Measurements from ENCODE around the gene EFNA5.
"Not testable (repeated sequence)": the region's sequence is repeated elsewhere in the genome, so short reads cannot be mapped to it uniquely, and the experiment has no call there.

The EFNA5 gene

DNA sequence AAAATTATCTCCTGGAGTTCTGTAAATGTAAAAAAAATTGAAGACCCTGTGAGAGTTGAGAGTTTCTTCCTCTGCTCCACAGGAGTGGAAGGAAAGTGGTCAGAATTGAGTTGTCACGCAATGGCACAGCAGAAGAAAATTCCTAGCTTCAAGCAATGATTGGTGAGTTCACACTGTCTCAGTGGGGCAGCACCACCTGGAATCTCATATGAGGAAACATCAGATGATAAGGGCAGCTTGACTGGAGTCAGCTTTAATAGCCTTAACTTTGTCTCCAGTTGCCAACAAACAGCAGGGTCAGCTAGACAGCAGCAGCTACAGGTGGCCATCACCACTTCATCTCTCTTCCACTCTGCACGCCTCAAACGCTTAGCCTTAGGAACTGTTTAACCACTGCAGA, 211.1 kb downstream of the EFNA5 start:
- H3K4me1 ChIP-seq (ENCODE audit: control insufficient read depth, insufficient read depth, low read length, poor library complexity, severe bottlenecking): no peaks in the 10 kb centered on the region
- DNase-seq: no peak
- H3K27me3 ChIP-seq (replicated peaks; ENCODE audit: control insufficient read depth, insufficient read depth, low read length, poor library complexity, severe bottlenecking): no peaks in the 10 kb centered on the region
- no peaks in the 10 kb centered on the region for H3K9me3 ChIP-seq (ENCODE audit: control insufficient read depth, low read length)
- H3K4me3 ChIP-seq (ENCODE audit: insufficient read depth, low read depth, low read length, poor library complexity, severe bottlenecking): no peak overlapping the region
- no peaks in the 10 kb centered on the region for H3K36me3 ChIP-seq (ENCODE audit: control insufficient read depth, insufficient read depth, low read length)
- H3K27ac ChIP-seq (ENCODE audit: insufficient read depth, low read length, poor library complexity, severe bottlenecking): no peak overlapping the region

DNA sequence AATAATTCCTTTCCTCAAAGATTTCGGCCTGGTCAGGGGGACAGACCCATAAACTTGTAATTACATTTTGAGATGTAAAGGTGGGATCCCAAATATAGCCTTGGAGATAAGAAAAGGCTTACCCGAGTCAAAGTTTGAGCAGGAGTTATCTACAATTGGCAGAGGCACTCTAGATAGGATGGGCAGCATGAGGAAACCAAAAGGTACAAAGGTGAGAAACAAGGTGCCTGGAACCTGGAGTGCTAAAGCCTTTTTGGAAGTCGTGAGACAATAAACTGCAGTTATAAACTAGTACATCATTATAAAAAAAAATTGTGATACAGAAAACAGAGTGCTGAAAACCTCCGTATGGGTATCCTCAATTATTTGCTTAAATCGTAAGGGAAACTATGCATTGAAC, 212.4 kb downstream of the EFNA5 start:
- DNase-seq: no peak
- no peak overlapping the region for H3K27ac ChIP-seq (ENCODE audit: insufficient read depth, low read length, poor library complexity, severe bottlenecking)
- no peaks in the 10 kb centered on the region for H3K9me3 ChIP-seq (ENCODE audit: control insufficient read depth, low read length)
- H3K4me3 ChIP-seq (ENCODE audit: insufficient read depth, low read depth, low read length, poor library complexity, severe bottlenecking): no peak overlapping the region
- no peaks in the 10 kb centered on the region for H3K36me3 ChIP-seq (ENCODE audit: control insufficient read depth, insufficient read depth, low read length)
- no peaks in the 10 kb centered on the region for H3K27me3 ChIP-seq (replicated peaks; ENCODE audit: control insufficient read depth, insufficient read depth, low read length, poor library complexity, severe bottlenecking)
- H3K4me1 ChIP-seq (ENCODE audit: control insufficient read depth, insufficient read depth, low read length, poor library complexity, severe bottlenecking): no peaks in the 10 kb centered on the region

- DNase-seq: no peak
- H3K9me3 ChIP-seq (ENCODE audit: control insufficient read depth, low read length): no peaks in the 10 kb centered on the region
- no peak overlapping the region for H3K4me3 ChIP-seq (ENCODE audit: insufficient read depth, low read depth, low read length, poor library complexity, severe bottlenecking)
- no peak overlapping the region for H3K27ac ChIP-seq (ENCODE audit: insufficient read depth, low read length, poor library complexity, severe bottlenecking)
- H3K36me3 ChIP-seq (ENCODE audit: control insufficient read depth, insufficient read depth, low read length): no peaks in the 10 kb centered on the region
- H3K4me1 ChIP-seq (ENCODE audit: control insufficient read depth, insufficient read depth, low read length, poor library complexity, severe bottlenecking): no peaks in the 10 kb centered on the region
- no peaks in the 10 kb centered on the region for H3K27me3 ChIP-seq (replicated peaks; ENCODE audit: control insufficient read depth, insufficient read depth, low read length, poor library complexity, severe bottlenecking)
Measured at GRCh38 chr5:107457881-107458280, 212.9 kb downstream of the EFNA5 start.

DNA sequence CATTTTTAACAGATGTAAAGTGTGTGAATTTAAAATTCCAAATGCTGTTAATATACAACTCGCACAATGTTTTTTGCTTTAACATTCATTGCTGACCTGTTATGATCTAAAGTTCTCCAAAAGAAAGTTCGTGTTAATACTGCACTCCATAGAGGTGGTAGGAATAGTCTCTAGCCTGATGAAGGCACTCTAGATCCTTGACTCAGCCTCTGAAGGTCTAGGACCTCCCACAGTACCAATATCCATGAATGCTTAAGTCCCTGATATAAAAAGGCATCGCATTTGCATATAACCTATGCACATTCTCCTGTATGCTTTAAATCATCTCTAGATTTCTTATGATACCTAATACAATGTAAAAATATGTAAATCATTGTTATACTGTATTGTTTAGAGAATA, 213.6 kb downstream of the EFNA5 start:
- Histone ChIP-seq H3K4me1 (ENCODE audit: control insufficient read depth, insufficient read depth, low read length, poor library complexity, severe bottlenecking) (no peaks in the 10 kb centered on the region), H3K9me3 (ENCODE audit: control insufficient read depth, low read length) (no peaks in the 10 kb centered on the region), H3K4me3 (ENCODE audit: insufficient read depth, low read depth, low read length, poor library complexity, severe bottlenecking) (no peak overlapping the region), H3K27me3 (replicated peaks; ENCODE audit: control insufficient read depth, insufficient read depth, low read length, poor library complexity, severe bottlenecking) (no peaks in the 10 kb centered on the region), H3K36me3 (ENCODE audit: control insufficient read depth, insufficient read depth, low read length) (no peaks in the 10 kb centered on the region), H3K27ac (ENCODE audit: insufficient read depth, low read length, poor library complexity, severe bottlenecking) (no peak overlapping the region)
- no peak for DNase-seq

DNA sequence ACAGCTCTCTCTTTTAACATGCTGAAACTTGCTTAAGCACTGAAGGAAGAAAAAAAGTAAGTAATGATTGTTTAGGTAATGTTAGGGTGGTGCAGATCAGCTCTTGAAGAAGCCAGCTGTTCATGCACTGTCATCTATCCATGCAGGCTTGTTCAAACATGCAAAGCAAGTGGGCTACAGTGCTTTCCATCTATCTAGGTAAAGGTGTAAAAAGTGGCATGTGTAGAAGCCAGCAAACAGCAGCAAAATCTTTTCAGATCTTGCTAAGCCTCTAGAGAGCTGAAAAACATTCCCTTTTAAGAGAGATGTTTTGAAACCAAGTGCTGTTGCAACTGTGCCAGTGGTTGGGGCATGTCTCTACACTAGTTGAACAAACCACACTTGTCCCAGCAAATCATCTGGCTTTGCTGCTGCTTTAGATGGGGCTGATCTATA, 214.4 kb downstream of the EFNA5 start:
- no peak overlapping the region for H3K4me3 ChIP-seq (ENCODE audit: insufficient read depth, low read depth, low read length, poor library complexity, severe bottlenecking)
- H3K27ac ChIP-seq (ENCODE audit: insufficient read depth, low read length, poor library complexity, severe bottlenecking): no peak overlapping the region
- no peaks in the 10 kb centered on the region for H3K36me3 ChIP-seq (ENCODE audit: control insufficient read depth, insufficient read depth, low read length)
- H3K27me3 ChIP-seq (replicated peaks; ENCODE audit: control insufficient read depth, insufficient read depth, low read length, poor library complexity, severe bottlenecking): no peaks in the 10 kb centered on the region
- no peaks in the 10 kb centered on the region for H3K4me1 ChIP-seq (ENCODE audit: control insufficient read depth, insufficient read depth, low read length, poor library complexity, severe bottlenecking)
- no peak for DNase-seq
- H3K9me3 ChIP-seq (ENCODE audit: control insufficient read depth, low read length): no peaks in the 10 kb centered on the region

DNA sequence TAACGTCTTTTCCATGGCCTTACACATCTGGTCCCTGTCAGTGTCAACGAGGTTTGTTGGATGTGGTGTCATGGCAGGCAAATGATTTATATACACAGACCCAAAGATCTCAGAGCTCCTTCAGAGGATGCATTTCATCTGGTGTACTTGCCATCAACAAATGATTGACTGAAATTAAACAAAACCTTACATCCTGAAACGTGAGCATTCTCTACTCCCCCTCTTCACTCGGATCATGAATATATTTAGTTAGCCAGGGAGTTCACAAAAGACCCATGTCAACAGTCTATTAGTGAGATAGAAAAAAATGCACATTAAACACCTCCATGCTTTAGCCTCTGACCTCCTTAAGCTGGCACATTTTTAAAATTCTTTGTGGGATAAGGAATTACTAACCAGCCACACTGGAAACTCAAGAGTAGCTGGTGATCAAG, 215.6 kb downstream of the EFNA5 start:
- H3K27me3 ChIP-seq (replicated peaks; ENCODE audit: control insufficient read depth, insufficient read depth, low read length, poor library complexity, severe bottlenecking): no peaks in the 10 kb centered on the region
- H3K36me3 ChIP-seq (ENCODE audit: control insufficient read depth, insufficient read depth, low read length): no peaks in the 10 kb centered on the region
- no peaks in the 10 kb centered on the region for H3K9me3 ChIP-seq (ENCODE audit: control insufficient read depth, low read length)
- H3K4me3 ChIP-seq (ENCODE audit: insufficient read depth, low read depth, low read length, poor library complexity, severe bottlenecking): no peak overlapping the region
- H3K27ac ChIP-seq (ENCODE audit: insufficient read depth, low read length, poor library complexity, severe bottlenecking): no peak overlapping the region
- no peak for DNase-seq
- no peaks in the 10 kb centered on the region for H3K4me1 ChIP-seq (ENCODE audit: control insufficient read depth, insufficient read depth, low read length, poor library complexity, severe bottlenecking)

GRCh38 chr5:107451827-107452226, 218.9 kb downstream of the EFNA5 start:
- H3K4me3 ChIP-seq (ENCODE audit: insufficient read depth, low read depth, low read length, poor library complexity, severe bottlenecking); H3K9me3 ChIP-seq (ENCODE audit: control insufficient read depth, low read length); H3K27ac ChIP-seq (ENCODE audit: insufficient read depth, low read length, poor library complexity, severe bottlenecking); H3K4me1 ChIP-seq (ENCODE audit: control insufficient read depth, insufficient read depth, low read length, poor library complexity, severe bottlenecking); H3K27me3 ChIP-seq (replicated peaks; ENCODE audit: control insufficient read depth, insufficient read depth, low read length, poor library complexity, severe bottlenecking); DNase-seq; H3K36me3 ChIP-seq (ENCODE audit: control insufficient read depth, insufficient read depth, low read length): not testable (repeated sequence)

- H3K36me3 ChIP-seq (ENCODE audit: control insufficient read depth, insufficient read depth, low read length): no peaks in the 10 kb centered on the region
Measured at GRCh38 chr5:107451028-107451427, 219.7 kb downstream of the EFNA5 start.

DNA sequence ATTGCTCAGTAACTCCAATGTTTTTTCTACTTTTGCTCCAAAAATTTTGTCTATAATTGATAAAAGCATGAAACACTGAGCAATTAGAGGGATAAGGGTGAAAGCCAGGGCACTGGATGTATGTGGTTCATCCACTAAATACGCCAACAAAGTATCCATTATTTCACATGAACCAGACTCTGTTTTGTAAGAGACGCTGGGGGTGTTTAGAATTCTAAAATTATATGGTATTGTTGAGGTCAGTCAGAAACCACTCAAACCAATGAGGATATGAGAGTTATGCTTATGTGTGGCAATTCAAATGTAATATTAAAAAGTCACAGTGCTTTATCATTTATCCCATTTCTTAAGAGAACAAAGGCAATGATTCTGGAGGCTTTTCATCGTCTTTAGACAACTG, 220.2 kb downstream of the EFNA5 start:
- Histone ChIP-seq H3K36me3 (ENCODE audit: control insufficient read depth, insufficient read depth, low read length) (no peaks in the 10 kb centered on the region), H3K9me3 (ENCODE audit: control insufficient read depth, low read length) (no peaks in the 10 kb centered on the region), H3K27ac (ENCODE audit: insufficient read depth, low read length, poor library complexity, severe bottlenecking) (no peak overlapping the region), H3K4me1 (ENCODE audit: control insufficient read depth, insufficient read depth, low read length, poor library complexity, severe bottlenecking) (no peaks in the 10 kb centered on the region), H3K27me3 (replicated peaks; ENCODE audit: control insufficient read depth, insufficient read depth, low read length, poor library complexity, severe bottlenecking) (no peaks in the 10 kb centered on the region), H3K4me3 (ENCODE audit: insufficient read depth, low read depth, low read length, poor library complexity, severe bottlenecking) (no peak overlapping the region)
- DNase-seq: no peak

More at GRCh38 chr5:107451028-107451427, 219.7 kb downstream of the EFNA5 start:
- Histone ChIP-seq H3K9me3 (ENCODE audit: control insufficient read depth, low read length) (no peaks in the 10 kb centered on the region), H3K27me3 (replicated peaks; ENCODE audit: control insufficient read depth, insufficient read depth, low read length, poor library complexity, severe bottlenecking) (no peaks in the 10 kb centered on the region), H3K27ac (ENCODE audit: insufficient read depth, low read length, poor library complexity, severe bottlenecking) (no peak overlapping the region), H3K4me3 (ENCODE audit: insufficient read depth, low read depth, low read length, poor library complexity, severe bottlenecking) (no peak overlapping the region), H3K4me1 (ENCODE audit: control insufficient read depth, insufficient read depth, low read length, poor library complexity, severe bottlenecking) (no peaks in the 10 kb centered on the region)
- DNase-seq: no peak

- no peak overlapping the region for H3K27ac ChIP-seq (ENCODE audit: insufficient read depth, low read length, poor library complexity, severe bottlenecking)
- H3K36me3 ChIP-seq (ENCODE audit: control insufficient read depth, insufficient read depth, low read length): no peaks in the 10 kb centered on the region
- no peaks in the 10 kb centered on the region for H3K27me3 ChIP-seq (replicated peaks; ENCODE audit: control insufficient read depth, insufficient read depth, low read length, poor library complexity, severe bottlenecking)
- no peaks in the 10 kb centered on the region for H3K9me3 ChIP-seq (ENCODE audit: control insufficient read depth, low read length)
- no peak overlapping the region for H3K4me3 ChIP-seq (ENCODE audit: insufficient read depth, low read depth, low read length, poor library complexity, severe bottlenecking)
- H3K4me1 ChIP-seq (ENCODE audit: control insufficient read depth, insufficient read depth, low read length, poor library complexity, severe bottlenecking): no peaks in the 10 kb centered on the region
- DNase-seq: no peak
Measured at GRCh38 chr5:107449369-107449768, 221.4 kb downstream of the EFNA5 start.

DNA sequence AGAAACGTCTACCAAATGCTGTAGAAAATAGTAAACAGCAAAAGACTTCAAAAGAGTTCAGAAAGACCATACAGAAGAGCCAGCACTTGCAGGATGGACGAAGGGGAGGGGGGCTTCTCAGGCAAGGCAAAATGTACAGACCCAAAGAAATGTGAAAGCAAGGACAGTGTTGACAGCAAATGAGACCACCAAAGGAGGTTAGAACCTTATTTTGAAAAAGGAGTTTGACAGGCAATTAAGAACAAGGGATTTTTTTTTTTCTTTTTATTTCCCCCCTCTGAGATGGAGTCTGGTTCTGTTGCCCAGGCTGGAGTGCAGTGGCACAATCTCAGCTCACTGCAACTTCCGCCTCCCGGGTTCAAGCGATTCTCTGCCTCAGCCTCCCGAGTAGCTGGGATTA, 223.2 kb downstream of the EFNA5 start:
- no peaks in the 10 kb centered on the region for H3K36me3 ChIP-seq (ENCODE audit: control insufficient read depth, insufficient read depth, low read length)
- H3K4me1 ChIP-seq (ENCODE audit: control insufficient read depth, insufficient read depth, low read length, poor library complexity, severe bottlenecking): no peaks in the 10 kb centered on the region
- no peak overlapping the region for H3K4me3 ChIP-seq (ENCODE audit: insufficient read depth, low read depth, low read length, poor library complexity, severe bottlenecking)
- no peak overlapping the region for H3K27ac ChIP-seq (ENCODE audit: insufficient read depth, low read length, poor library complexity, severe bottlenecking)
- DNase-seq: no peak
- H3K9me3 ChIP-seq (ENCODE audit: control insufficient read depth, low read length): no peaks in the 10 kb centered on the region
- H3K27me3 ChIP-seq (replicated peaks; ENCODE audit: control insufficient read depth, insufficient read depth, low read length, poor library complexity, severe bottlenecking): no peaks in the 10 kb centered on the region

All from effector memory CD4-positive, alpha-beta T cell (primary cell).